Neural cell (in vitro differentiated cells): ENCODE data around the gene CDC73.

Experiments used
- CTCF ChIP-seq: fragments of 450-650 bp; IDR thresholded peaks from 2 replicates; pipeline ENCODE4 v1.5.1; 2014; ENCODE audit warnings: antibody characterized with exemption, mild to moderate bottlenecking, moderate library complexity; ENCODE audit not compliant: poor library complexity, severe bottlenecking
- EP300 ChIP-seq: fragments of 450-650 bp; conservative IDR thresholded peaks from 2 replicates; pipeline ENCODE4 v1.6.1; 2014; ENCODE audit warnings: antibody characterized with exemption, mild to moderate bottlenecking, moderate library complexity; ENCODE audit not compliant: poor library complexity, severe bottlenecking
- EZH2 ChIP-seq: fragments of 200-600, 300-800 bp; shearing (Covaris generic), sonication (generic); IDR thresholded peaks from 2 replicates; pipeline ENCODE4 v1.6.1; 2014; ENCODE audit warnings: antibody characterized with exemption, low read length, borderline replicate concordance, mild to moderate bottlenecking; ENCODE audit not compliant: insufficient read depth, poor library complexity, severe bottlenecking
- POLR2AphosphoS5 ChIP-seq: IDR thresholded peaks from 2 replicates; pipeline ENCODE4 v1.6.1; 2012
- RAD21 ChIP-seq: fragments of 450-650 bp; conservative IDR thresholded peaks from 2 replicates; pipeline ENCODE4 v1.6.1; 2014; ENCODE audit warnings: antibody characterized with exemption, mild to moderate bottlenecking, moderate library complexity
- REST ChIP-seq: IDR thresholded peaks from 2 replicates; pipeline ENCODE4 v1.6.1; 2012; ENCODE audit warnings: borderline replicate concordance
- SMC3 ChIP-seq: fragments of 450-650 bp; conservative IDR thresholded peaks from 2 replicates; pipeline ENCODE4 v1.6.1; 2014; ENCODE audit warnings: antibody characterized with exemption, mild to moderate bottlenecking, moderate library complexity; ENCODE audit not compliant: poor library complexity
- TAF1 ChIP-seq: IDR thresholded peaks from 2 replicates; pipeline ENCODE4 v1.6.1; 2012; ENCODE audit warnings: low read depth

DNA sequence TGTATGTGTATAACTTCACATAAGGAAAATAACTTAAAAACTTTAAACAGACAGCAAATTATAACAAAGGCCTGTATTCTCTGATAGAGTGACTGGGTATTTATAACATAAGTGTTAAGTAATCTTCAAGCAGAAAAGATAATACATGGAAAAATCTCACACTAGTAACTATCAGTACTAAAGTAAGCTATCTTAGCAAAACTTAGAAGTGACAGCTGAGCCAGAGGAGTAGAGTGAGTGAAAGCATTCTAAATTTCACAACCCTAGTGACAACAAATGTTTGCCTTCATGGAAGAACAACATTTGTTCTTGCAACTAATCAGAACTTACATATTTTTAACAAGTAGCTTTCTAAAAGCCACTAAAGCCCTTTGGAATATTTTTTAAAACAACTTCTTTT, 139.1 kb downstream of the CDC73 start:
- TF ChIP-seq CTCF, result no peak
- no peak for TF ChIP-seq RAD21
- TF ChIP-seq EP300, result no peak
- TF ChIP-seq POLR2AphosphoS5, result no peak
- TF ChIP-seq EZH2, result no peak
- TF ChIP-seq SMC3, result no peak
- no peak for TF ChIP-seq TAF1
- TF ChIP-seq REST, result no peak
